Peyer's patch (tissue), 4 donors: ENCODE data around the gene ARHGEF7. TPM values are rescaled to one million over a fixed set of nuclear protein-coding genes. Genes with fewer than 3 reads are reported as not detected.

ENCODE experiments used
- DNase-seq, 3 donors: peaks; one replicate each; pipeline ENCODE4 v3.0.0-alpha.2; 2017 to 2019
- H3K27ac ChIP-seq, 4 donors: fragments of 200-600 bp; sonication (generic); one replicate each; pipeline ENCODE4 v1.5.1; 2016 to 2019
- H3K27me3 ChIP-seq, 2 donors: fragments of 200-600 bp; sonication (generic); one replicate each; pipeline ENCODE4 v1.5.1; 2019
- H3K36me3 ChIP-seq, 3 donors: fragments of 200-600 bp; sonication (generic); one replicate each; pipeline ENCODE4 v1.5.1; 2016 to 2019
- H3K4me1 ChIP-seq, 4 donors: fragments of 200-600 bp; sonication (generic); one replicate each; pipeline ENCODE4 v1.5.1; 2016 to 2019
- H3K4me3 ChIP-seq, 4 donors: fragments of 200-600 bp; sonication (generic); 1 replicate in 3 of 4; 2 replicates in 1 of 4; pipeline ENCODE4 v1.5.1; 2016 to 2019; ENCODE audit warnings: mild to moderate bottlenecking in 1 of 4
- H3K9me3 ChIP-seq, 4 donors: fragments of 200-600 bp; sonication (generic); one replicate each; pipeline ENCODE4 v1.5.1; 2016 to 2019; ENCODE audit warnings: mild to moderate bottlenecking in 1 of 4
- POLR2A ChIP-seq, 2 donors: fragments of 450-650 bp; IDR thresholded peaks; one replicate each; pipeline ENCODE4 v1.5.1; 2017; ENCODE audit warnings: antibody characterized with exemption in 2 of 2, mild to moderate bottlenecking in 2 of 2, moderate library complexity in 2 of 2
- total RNA-seq, 4 donors: library from RNA; depleted of rRNA; stranded (reverse); fragments of >200 nt; gene quantifications; one replicate each; pipeline ENCODE4 v1.1.0, GENCODE V29; 2016
- TF ChIP-seq, protein P1 (sequence below), 6 experiments: fragments of 450-650 bp in 4 of 6; fragments of 200-600 bp in 2 of 6; sonication (generic) in 1 of 6; IDR thresholded peaks; one replicate each; pipeline ENCODE4 v1.5.1; 2017 to 2019; ENCODE audit warnings: antibody characterized with exemption in 6 of 6, mild to moderate bottlenecking in 3 of 6, moderate library complexity in 1 of 6

The ARHGEF7 gene
- total RNA-seq, 4 donors from 2014 or later: 58.1 to 117 (median 95.5) TPM

DNA sequence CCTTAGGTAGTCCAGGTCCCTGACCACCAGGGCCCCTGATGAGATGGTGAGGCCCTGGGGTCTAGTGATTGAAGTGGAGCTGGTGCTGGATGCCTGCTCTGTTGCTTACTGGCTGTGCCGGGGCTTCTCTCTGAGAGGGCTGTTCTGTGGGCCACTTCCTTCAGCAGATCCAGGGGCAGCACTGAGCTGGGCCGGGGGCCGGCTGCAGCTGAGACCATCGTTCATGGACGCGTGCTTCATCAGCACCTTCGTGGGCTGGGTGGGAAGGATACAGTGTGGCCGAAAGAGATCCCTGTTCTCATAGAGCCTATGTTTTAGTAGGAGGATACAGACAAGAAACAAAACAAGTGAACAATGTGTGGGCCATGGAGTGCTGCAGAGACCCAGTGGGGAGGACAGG, 172.1 kb downstream of the ARHGEF7 start:
- Histone ChIP-seq H3K27ac (no peak overlapping the region), H3K9me3 (no peaks in the 10 kb centered on the region), H3K36me3 (peaks cover 0 to 96% (median 0%) of the 10 kb centered on the region in 3 donors), H3K27me3 (no peaks in the 10 kb centered on the region), H3K4me1 (no peaks in the 10 kb centered on the region), H3K4me3 (no peak overlapping the region)
- DNase-seq: no peak
- TF ChIP-seq POLR2A (IDR thresholded peaks at IDR 0.05): no peak
- TF ChIP-seq, protein P1, sequence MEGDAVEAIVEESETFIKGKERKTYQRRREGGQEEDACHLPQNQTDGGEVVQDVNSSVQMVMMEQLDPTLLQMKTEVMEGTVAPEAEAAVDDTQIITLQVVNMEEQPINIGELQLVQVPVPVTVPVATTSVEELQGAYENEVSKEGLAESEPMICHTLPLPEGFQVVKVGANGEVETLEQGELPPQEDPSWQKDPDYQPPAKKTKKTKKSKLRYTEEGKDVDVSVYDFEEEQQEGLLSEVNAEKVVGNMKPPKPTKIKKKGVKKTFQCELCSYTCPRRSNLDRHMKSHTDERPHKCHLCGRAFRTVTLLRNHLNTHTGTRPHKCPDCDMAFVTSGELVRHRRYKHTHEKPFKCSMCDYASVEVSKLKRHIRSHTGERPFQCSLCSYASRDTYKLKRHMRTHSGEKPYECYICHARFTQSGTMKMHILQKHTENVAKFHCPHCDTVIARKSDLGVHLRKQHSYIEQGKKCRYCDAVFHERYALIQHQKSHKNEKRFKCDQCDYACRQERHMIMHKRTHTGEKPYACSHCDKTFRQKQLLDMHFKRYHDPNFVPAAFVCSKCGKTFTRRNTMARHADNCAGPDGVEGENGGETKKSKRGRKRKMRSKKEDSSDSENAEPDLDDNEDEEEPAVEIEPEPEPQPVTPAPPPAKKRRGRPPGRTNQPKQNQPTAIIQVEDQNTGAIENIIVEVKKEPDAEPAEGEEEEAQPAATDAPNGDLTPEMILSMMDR (IDR thresholded peaks at IDR 0.05): no peak

DNA sequence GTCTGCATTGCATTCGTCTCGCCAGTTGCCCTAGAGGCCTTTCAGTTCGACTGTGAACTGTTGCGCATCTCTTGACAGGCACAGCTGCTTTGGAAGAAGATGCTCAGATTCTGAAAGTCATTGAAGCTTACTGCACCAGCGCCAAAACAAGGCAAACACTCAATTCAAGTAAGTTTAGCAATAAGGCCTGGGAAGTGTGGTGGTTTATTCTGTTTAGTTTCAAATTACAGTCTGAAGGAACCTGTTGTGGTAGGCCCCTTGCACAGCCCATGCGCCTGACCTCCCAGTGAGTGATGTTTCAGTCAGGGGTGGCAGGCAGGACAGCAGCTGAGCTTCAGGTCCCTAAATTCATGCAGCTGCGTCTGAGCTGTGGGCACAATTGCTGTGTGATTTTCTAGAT, 173.2 kb downstream of the ARHGEF7 start:
- peaks cover 0 to 98% (median 0%) of the 10 kb centered on the region in 3 donors for H3K36me3 ChIP-seq
- no peaks in the 10 kb centered on the region for H3K4me1 ChIP-seq
- H3K4me3 ChIP-seq: no peak overlapping the region
- H3K27me3 ChIP-seq: no peaks in the 10 kb centered on the region
- H3K27ac ChIP-seq: no peak overlapping the region
- no peak for DNase-seq
- no peaks in the 10 kb centered on the region for H3K9me3 ChIP-seq
- TF ChIP-seq, protein P1 (IDR thresholded peaks at IDR 0.05): no peak
- no peak for TF ChIP-seq POLR2A (IDR thresholded peaks at IDR 0.05)

DNA sequence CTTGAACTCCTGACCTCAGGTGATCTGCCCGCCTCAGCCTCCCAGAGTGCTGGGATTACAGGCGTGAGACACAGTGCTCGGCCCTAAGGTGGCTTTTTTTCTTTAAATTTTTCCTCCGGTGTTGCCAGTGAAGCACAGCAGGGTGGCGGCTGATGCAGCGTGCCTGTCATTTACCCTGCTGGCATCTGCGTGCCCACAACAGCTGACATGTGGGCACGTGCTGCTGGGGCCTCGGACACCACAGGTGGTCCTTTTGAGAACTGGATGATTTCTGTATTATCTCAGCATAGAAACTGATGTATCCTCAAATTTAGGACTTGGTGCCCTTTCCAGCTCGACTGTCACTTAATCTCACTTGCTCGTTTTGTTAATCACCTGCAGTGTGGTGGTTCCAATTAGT, 174.1 kb downstream of the ARHGEF7 start:
- H3K4me3 ChIP-seq: no peak overlapping the region
- H3K27ac ChIP-seq: no peak overlapping the region
- no peaks in the 10 kb centered on the region for H3K4me1 ChIP-seq
- no peaks in the 10 kb centered on the region for H3K9me3 ChIP-seq
- DNase-seq: no peak
- H3K36me3 ChIP-seq: peaks cover 0 to 94% (median 0%) of the 10 kb centered on the region in 3 donors
- H3K27me3 ChIP-seq: no peaks in the 10 kb centered on the region
- TF ChIP-seq, protein P1 (IDR thresholded peaks at IDR 0.05): no peak
- no peak for TF ChIP-seq POLR2A (IDR thresholded peaks at IDR 0.05)

DNA sequence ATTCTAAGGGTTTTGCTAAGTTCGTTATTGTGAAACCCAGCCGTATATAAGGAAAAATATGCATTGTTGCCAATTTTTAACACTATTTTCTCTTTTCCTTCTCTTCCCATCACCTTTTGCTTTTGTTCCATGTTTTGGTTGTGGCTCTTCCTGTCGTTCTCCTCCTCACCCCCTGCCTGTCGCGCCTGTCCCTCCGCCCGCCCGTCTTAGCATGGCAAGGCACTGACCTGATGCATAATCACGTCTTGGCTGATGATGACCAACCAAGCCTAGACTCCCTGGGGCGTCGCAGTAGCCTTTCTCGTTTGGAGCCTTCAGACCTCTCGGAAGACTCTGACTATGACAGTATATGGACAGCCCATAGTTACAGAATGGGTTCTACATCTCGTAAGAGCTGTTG, 176.8 kb downstream of the ARHGEF7 start:
- Histone ChIP-seq H3K27me3 (no peaks in the 10 kb centered on the region), H3K4me3 (no peak overlapping the region), H3K36me3 (peaks cover 0 to 78% (median 0%) of the 10 kb centered on the region in 3 donors), H3K9me3 (no peaks in the 10 kb centered on the region), H3K27ac (no peak overlapping the region), H3K4me1 (no peaks in the 10 kb centered on the region)
- DNase-seq: no peak
- TF ChIP-seq, protein P1 (IDR thresholded peaks at IDR 0.05): no peak
- TF ChIP-seq POLR2A (IDR thresholded peaks at IDR 0.05): no peak

DNA sequence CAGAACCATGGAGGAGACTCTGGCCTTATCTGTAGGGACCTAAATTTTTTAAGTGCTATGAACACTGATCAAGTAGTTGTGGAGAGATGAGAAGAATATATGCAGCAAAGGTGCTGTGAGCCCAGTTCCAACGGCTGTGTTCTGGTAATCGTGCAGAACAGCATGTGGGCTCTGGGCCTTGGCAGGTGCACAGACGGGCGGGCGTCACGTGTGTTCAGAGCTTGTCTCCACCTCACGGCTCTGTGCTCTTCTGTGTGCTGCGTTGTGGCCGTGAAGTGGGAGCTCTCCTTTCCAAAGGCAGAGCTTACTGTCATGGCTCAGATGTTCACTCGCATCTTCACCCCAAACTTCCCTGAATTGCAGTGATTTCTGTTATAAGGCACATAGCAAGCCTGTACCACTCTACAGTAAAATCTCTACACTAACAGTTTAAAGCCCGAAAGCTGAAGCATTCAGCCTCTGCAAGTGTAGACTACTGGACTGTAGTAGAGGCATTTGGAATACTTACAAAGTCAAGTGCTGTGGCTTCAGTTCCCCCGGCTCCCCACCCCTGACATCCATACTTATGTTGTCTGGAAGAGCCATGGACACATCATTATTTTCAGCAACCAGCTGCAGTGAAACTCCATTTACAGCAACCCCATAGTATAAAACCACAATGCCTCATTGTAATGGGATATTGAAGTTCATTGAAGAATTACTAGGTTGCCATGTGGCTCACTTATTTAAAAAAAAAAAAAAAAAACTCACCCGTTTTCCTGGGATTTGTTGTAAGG, 177.8 kb downstream of the ARHGEF7 start:
- H3K36me3 ChIP-seq: peaks cover 0 to 69% (median 0%) of the 10 kb centered on the region in 3 donors
- H3K9me3 ChIP-seq: no peaks in the 10 kb centered on the region
- no peak overlapping the region for H3K4me3 ChIP-seq
- H3K27me3 ChIP-seq: no peaks in the 10 kb centered on the region
- no peaks in the 10 kb centered on the region for H3K4me1 ChIP-seq
- no peak for TF ChIP-seq POLR2A (IDR thresholded peaks at IDR 0.05)
- TF ChIP-seq, protein P1 (IDR thresholded peaks at IDR 0.05): no peak
- H3K27ac ChIP-seq: no peak overlapping the region
- no peak for DNase-seq
